ENCODE measurements around the gene EYA2.

DNA sequence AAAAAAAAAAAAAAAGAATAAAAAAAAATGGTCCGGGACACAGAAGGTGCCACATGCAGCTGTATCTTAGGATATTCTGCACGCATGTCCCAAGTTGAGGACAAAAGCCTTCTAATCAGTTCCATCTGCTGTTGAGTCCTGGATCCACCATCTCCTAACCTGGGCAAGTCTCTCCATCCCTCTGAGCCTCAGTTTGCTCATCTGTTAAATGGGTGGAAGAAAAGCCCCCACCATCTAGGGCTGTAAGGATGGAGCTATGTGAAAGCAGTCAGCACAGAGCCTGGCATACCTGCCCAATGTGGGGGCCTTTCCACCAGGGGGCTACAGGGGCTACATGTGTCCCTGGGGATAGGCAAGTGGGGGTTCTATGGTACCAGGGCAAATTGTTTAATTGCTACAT is 253.4 kb downstream of the EYA2 start:
- TF ChIP-seq, protein P1, sequence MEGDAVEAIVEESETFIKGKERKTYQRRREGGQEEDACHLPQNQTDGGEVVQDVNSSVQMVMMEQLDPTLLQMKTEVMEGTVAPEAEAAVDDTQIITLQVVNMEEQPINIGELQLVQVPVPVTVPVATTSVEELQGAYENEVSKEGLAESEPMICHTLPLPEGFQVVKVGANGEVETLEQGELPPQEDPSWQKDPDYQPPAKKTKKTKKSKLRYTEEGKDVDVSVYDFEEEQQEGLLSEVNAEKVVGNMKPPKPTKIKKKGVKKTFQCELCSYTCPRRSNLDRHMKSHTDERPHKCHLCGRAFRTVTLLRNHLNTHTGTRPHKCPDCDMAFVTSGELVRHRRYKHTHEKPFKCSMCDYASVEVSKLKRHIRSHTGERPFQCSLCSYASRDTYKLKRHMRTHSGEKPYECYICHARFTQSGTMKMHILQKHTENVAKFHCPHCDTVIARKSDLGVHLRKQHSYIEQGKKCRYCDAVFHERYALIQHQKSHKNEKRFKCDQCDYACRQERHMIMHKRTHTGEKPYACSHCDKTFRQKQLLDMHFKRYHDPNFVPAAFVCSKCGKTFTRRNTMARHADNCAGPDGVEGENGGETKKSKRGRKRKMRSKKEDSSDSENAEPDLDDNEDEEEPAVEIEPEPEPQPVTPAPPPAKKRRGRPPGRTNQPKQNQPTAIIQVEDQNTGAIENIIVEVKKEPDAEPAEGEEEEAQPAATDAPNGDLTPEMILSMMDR (IDR thresholded peaks at IDR 0.05): no peak
- TF ChIP-seq POLR2A (IDR thresholded peaks at IDR 0.05): no peak
